Measurements from ENCODE around the gene CCDC126. TPM values are rescaled to one million over a fixed set of nuclear protein-coding genes. Genes with fewer than 3 reads are reported as not detected.

CCDC126 gene
- total and polyA plus RNA-seq, 2 of the 8 experiments (the other 6 are each of a cell fraction or from before 2014, with no cell fraction given), result 1.4 to 5.3 TPM

GRCh38 chr7:23607866-23608265, 10.7 kb downstream of the CCDC126 start (continued):
- TF ChIP-seq, protein P1, sequence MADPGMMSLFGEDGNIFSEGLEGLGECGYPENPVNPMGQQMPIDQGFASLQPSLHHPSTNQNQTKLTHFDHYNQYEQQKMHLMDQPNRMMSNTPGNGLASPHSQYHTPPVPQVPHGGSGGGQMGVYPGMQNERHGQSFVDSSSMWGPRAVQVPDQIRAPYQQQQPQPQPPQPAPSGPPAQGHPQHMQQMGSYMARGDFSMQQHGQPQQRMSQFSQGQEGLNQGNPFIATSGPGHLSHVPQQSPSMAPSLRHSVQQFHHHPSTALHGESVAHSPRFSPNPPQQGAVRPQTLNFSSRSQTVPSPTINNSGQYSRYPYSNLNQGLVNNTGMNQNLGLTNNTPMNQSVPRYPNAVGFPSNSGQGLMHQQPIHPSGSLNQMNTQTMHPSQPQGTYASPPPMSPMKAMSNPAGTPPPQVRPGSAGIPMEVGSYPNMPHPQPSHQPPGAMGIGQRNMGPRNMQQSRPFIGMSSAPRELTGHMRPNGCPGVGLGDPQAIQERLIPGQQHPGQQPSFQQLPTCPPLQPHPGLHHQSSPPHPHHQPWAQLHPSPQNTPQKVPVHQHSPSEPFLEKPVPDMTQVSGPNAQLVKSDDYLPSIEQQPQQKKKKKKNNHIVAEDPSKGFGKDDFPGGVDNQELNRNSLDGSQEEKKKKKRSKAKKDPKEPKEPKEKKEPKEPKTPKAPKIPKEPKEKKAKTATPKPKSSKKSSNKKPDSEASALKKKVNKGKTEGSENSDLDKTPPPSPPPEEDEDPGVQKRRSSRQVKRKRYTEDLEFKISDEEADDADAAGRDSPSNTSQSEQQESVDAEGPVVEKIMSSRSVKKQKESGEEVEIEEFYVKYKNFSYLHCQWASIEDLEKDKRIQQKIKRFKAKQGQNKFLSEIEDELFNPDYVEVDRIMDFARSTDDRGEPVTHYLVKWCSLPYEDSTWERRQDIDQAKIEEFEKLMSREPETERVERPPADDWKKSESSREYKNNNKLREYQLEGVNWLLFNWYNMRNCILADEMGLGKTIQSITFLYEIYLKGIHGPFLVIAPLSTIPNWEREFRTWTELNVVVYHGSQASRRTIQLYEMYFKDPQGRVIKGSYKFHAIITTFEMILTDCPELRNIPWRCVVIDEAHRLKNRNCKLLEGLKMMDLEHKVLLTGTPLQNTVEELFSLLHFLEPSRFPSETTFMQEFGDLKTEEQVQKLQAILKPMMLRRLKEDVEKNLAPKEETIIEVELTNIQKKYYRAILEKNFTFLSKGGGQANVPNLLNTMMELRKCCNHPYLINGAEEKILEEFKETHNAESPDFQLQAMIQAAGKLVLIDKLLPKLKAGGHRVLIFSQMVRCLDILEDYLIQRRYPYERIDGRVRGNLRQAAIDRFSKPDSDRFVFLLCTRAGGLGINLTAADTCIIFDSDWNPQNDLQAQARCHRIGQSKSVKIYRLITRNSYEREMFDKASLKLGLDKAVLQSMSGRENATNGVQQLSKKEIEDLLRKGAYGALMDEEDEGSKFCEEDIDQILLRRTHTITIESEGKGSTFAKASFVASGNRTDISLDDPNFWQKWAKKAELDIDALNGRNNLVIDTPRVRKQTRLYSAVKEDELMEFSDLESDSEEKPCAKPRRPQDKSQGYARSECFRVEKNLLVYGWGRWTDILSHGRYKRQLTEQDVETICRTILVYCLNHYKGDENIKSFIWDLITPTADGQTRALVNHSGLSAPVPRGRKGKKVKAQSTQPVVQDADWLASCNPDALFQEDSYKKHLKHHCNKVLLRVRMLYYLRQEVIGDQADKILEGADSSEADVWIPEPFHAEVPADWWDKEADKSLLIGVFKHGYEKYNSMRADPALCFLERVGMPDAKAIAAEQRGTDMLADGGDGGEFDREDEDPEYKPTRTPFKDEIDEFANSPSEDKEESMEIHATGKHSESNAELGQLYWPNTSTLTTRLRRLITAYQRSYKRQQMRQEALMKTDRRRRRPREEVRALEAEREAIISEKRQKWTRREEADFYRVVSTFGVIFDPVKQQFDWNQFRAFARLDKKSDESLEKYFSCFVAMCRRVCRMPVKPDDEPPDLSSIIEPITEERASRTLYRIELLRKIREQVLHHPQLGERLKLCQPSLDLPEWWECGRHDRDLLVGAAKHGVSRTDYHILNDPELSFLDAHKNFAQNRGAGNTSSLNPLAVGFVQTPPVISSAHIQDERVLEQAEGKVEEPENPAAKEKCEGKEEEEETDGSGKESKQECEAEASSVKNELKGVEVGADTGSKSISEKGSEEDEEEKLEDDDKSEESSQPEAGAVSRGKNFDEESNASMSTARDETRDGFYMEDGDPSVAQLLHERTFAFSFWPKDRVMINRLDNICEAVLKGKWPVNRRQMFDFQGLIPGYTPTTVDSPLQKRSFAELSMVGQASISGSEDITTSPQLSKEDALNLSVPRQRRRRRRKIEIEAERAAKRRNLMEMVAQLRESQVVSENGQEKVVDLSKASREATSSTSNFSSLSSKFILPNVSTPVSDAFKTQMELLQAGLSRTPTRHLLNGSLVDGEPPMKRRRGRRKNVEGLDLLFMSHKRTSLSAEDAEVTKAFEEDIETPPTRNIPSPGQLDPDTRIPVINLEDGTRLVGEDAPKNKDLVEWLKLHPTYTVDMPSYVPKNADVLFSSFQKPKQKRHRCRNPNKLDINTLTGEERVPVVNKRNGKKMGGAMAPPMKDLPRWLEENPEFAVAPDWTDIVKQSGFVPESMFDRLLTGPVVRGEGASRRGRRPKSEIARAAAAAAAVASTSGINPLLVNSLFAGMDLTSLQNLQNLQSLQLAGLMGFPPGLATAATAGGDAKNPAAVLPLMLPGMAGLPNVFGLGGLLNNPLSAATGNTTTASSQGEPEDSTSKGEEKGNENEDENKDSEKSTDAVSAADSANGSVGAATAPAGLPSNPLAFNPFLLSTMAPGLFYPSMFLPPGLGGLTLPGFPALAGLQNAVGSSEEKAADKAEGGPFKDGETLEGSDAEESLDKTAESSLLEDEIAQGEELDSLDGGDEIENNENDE (IDR thresholded peaks at IDR 0.05; ENCODE audit: insufficient replicate concordance, low read length), result no peak
- TF ChIP-seq SP4 (IDR thresholded peaks at IDR 0.05; ENCODE audit: low read length), result no peak
- TF ChIP-seq CTBP2 (IDR thresholded peaks at IDR 0.05; ENCODE audit: borderline replicate concordance, insufficient read depth, insufficient read length, low read length), result no peak
- TF ChIP-seq SIX5 (IDR thresholded peaks at IDR 0.05; ENCODE audit: low read depth, low read length), result no peak
- TF ChIP-seq TBP (IDR thresholded peaks at IDR 0.05; ENCODE audit: low read depth, low read length), result no peak
- no peak for TF ChIP-seq BACH1 (IDR thresholded peaks at IDR 0.05; ENCODE audit: low read length)
- no peak for TF ChIP-seq POLR2A (IDR thresholded peaks at IDR 0.05; ENCODE audit: control extremely low read depth in 1 of 2, low read depth in 2 of 2, low read length in 2 of 2)
- TF ChIP-seq GABPA (IDR thresholded peaks at IDR 0.05; ENCODE audit: borderline replicate concordance, insufficient read depth, low read length), result no peak
- TF ChIP-seq RBBP5 (IDR thresholded peaks at IDR 0.05; ENCODE audit: borderline replicate concordance, low read depth, low read length), result no peak
- TF ChIP-seq RFX5 (IDR thresholded peaks at IDR 0.05; ENCODE audit: borderline replicate concordance, low read depth, low read length), result no peak
- no peak for TF ChIP-seq BRCA1 (IDR thresholded peaks at IDR 0.05; ENCODE audit: low read depth, low read length)
- no peak for TF ChIP-seq CBX8 (IDR thresholded peaks at IDR 0.05; ENCODE audit: borderline replicate concordance, low read depth, low read length)
